Measurements from ENCODE around the gene ITGBL1. TPM values are rescaled to one million over a fixed set of nuclear protein-coding genes. Genes with fewer than 3 reads are reported as not detected.

ITGBL1 gene
- total RNA-seq, 3 donors from 2014 or later: 8.2 to 62.5 (median 18.6) TPM

- DNase-seq (ENCODE audit: low spot score in 2 of 2): no peak
- H3K27me3 ChIP-seq: no peaks in the 10 kb centered on the region
- H3K9me3 ChIP-seq: no peaks in the 10 kb centered on the region
- H3K27ac ChIP-seq: no peak overlapping the region
- no peak overlapping the region for H3K4me3 ChIP-seq
- TF ChIP-seq POLR2AphosphoS5 (IDR thresholded peaks at IDR 0.05) (no peak), CTCF (IDR thresholded peaks at IDR 0.05) (peak in 2 of 3 donors; percentile 49 to 55), POLR2A (IDR thresholded peaks at IDR 0.05) (no peak)
- H3K4me1 ChIP-seq: no peaks in the 10 kb centered on the region
- H3K36me3 ChIP-seq: no peaks in the 10 kb centered on the region
- intact Hi-C loops (cut with DNase I; ENCODE audit: low total_unique reads): loop anchor here (5.0 kb wide), 1 partner anchor 720 kb away; no protein-coding TSS in a partner anchor
Observed at GRCh38 chr13:101757446-101758039, 305.1 kb downstream of the ITGBL1 start.

GRCh38 chr13:101763191-101763590 lies 310.7 kb downstream of the ITGBL1 start:
- no peaks in the 10 kb centered on the region for H3K27me3 ChIP-seq
- intact Hi-C loops (cut with DNase I; ENCODE audit: low total_unique reads): no loop called here

More at GRCh38 chr13:101763191-101763590, 310.7 kb downstream of the ITGBL1 start:
- no peak for DNase-seq (ENCODE audit: low spot score in 2 of 2)
- Histone ChIP-seq H3K36me3 (no peaks in the 10 kb centered on the region), H3K4me3 (no peak overlapping the region), H3K9me3 (no peaks in the 10 kb centered on the region), H3K27ac (no peak overlapping the region), H3K4me1 (no peaks in the 10 kb centered on the region)
- TF ChIP-seq POLR2A (IDR thresholded peaks at IDR 0.05): no peak
- no peak for TF ChIP-seq CTCF (IDR thresholded peaks at IDR 0.05)
- TF ChIP-seq POLR2AphosphoS5 (IDR thresholded peaks at IDR 0.05): no peak

Other genes with a start within 250 kb of the ITGBL1 start
- gene NALCN, start 36.2 kb upstream of the ITGBL1 start, total RNA-seq: 10 to 100 TPM in 1 of 3 donors, 1 to 10 TPM in 1, under 1 TPM in 1; 0.80 to 12.1 (median 1.6) TPM